SK-N-SH (cell line): ENCODE data around the gene PCIF1. TPM values are rescaled to one million over a fixed set of nuclear protein-coding genes. Genes with fewer than 3 reads are reported as not detected.

Experiments
- CTCF ChIA-PET: fragments of 300-600, 350-600 bp; formaldehyde crosslinking; extraction: SDS; loops from one replicate; lab custom pipeline; 2021; lab: Yijun Ruan, JAX
- POLR2A ChIA-PET: fragments of 350-600 bp; sonication (Branson Sonifier 250); formaldehyde crosslinking; extraction: SDS; loops from one replicate; lab custom pipeline; 2020; ENCODE audit warnings: antibody characterized with exemption, inconsistent platforms; lab: Yijun Ruan, JAX
- DNase-seq: peaks from one replicate; pipeline ENCODE4 v3.0.0; 2012
- H2AFZ ChIP-seq: fragments of 200-600 bp; sonication (generic); 2 replicates; pipeline ENCODE4 v1.8.1; 2016; ENCODE audit warnings: antibody characterized with exemption, mild to moderate bottlenecking, low read depth
- H3F3A ChIP-seq: fragments of 200-600 bp; sonication (generic); replicated peaks from 2 replicates; pipeline ENCODE3; 2016; ENCODE audit warnings: antibody characterized with exemption, mild to moderate bottlenecking; ENCODE audit not compliant: insufficient read depth
- H3K27ac ChIP-seq, 2 experiments: fragments of 200-500 bp in 1 of 2; fragments of 200-600 bp in 1 of 2; sonication (Bioruptor generic) in 1 of 2; sonication (generic), shearing (Covaris generic) in 1 of 2; 2 replicates each; pipeline versions ENCODE4 v1.5.1 to v1.6.1; 2014 to 2016; ENCODE audit warnings: low read depth in 2 of 2, inconsistent platforms in 1 of 2, low read length in 1 of 2, mild to moderate bottlenecking in 1 of 2, mixed read lengths in 1 of 2
- H3K27me3 ChIP-seq: fragments of 200-600 bp; sonication (generic), shearing (Covaris generic); 2 replicates; pipeline ENCODE4 v1.6.1; 2016; ENCODE audit warnings: mixed run types; ENCODE audit not compliant: insufficient read depth
- H3K36me3 ChIP-seq, 2 experiments: fragments of 200-500 bp in 1 of 2; fragments of 200-600 bp in 1 of 2; sonication (Bioruptor generic) in 1 of 2; sonication (generic) in 1 of 2; replicated peaks in 1 of 2; 2 replicates each; pipeline versions ENCODE3 to v1.5.1; 2014 to 2016; ENCODE audit warnings: low read length in 1 of 2, mild to moderate bottlenecking in 1 of 2; ENCODE audit not compliant: insufficient read depth in 2 of 2, control insufficient read depth in 1 of 2
- H3K4me1 ChIP-seq, 2 experiments: fragments of 200-500 bp in 1 of 2; fragments of 200-600 bp in 1 of 2; sonication (Bioruptor generic) in 1 of 2; sonication (generic), shearing (Covaris generic) in 1 of 2; 2 replicates each; pipeline versions ENCODE4 v1.5.1 to v1.6.1; 2014 to 2016; ENCODE audit warnings: low read depth in 1 of 2, low read length in 1 of 2, mixed run types in 1 of 2; ENCODE audit not compliant: insufficient read depth in 2 of 2, control insufficient read depth in 1 of 2
- H3K4me2 ChIP-seq: fragments of 200-600 bp; sonication (generic), shearing (Covaris generic); 2 replicates; pipeline ENCODE4 v1.6.1; 2017; ENCODE audit warnings: mixed run types
- H3K4me3 ChIP-seq, 2 experiments: fragments of 200-500 bp in 1 of 2; fragments of 200-600 bp in 1 of 2; sonication (Bioruptor generic) in 1 of 2; sonication (generic), shearing (Covaris generic) in 1 of 2; 2 replicates each; pipeline versions ENCODE4 v1.5.1 to v1.8.1; 2014 to 2016; ENCODE audit warnings: low read depth in 2 of 2, inconsistent platforms in 1 of 2, low read length in 1 of 2, mild to moderate bottlenecking in 1 of 2, mixed read lengths in 1 of 2, moderate library complexity in 1 of 2
- H3K79me2 ChIP-seq: fragments of 200-600 bp; sonication (generic); 2 replicates; pipeline ENCODE4 v1.8.1; 2017; ENCODE audit warnings: mild to moderate bottlenecking; ENCODE audit not compliant: insufficient read depth
- H3K9ac ChIP-seq: fragments of 200-600 bp; sonication (generic); 2 replicates; pipeline ENCODE4 v1.6.1; 2017; ENCODE audit warnings: mixed run types
- H3K9me2 ChIP-seq: fragments of 200-600 bp; sonication (generic); 2 replicates; pipeline ENCODE4 v1.6.1; 2017; ENCODE audit warnings: mixed run types
- H3K9me3 ChIP-seq: fragments of 200-600 bp; sonication (generic); 2 replicates; pipeline ENCODE4 v1.6.1; 2017; ENCODE audit warnings: mixed run types, mild to moderate bottlenecking, moderate library complexity
- H4K20me1 ChIP-seq: fragments of 200-600 bp; sonication (generic); 2 replicates; pipeline ENCODE4 v1.6.1; 2017; ENCODE audit warnings: mild to moderate bottlenecking, mixed run types; ENCODE audit not compliant: insufficient read depth
- CHD2 ChIP-seq: fragments of 150-350 bp; IDR thresholded peaks from 2 replicates; pipeline ENCODE4 v1.6.1; 2018; ENCODE audit warnings: low read length; ENCODE audit not compliant: partially characterized antibody
- EP300 ChIP-seq, 2 experiments: IDR thresholded peaks; 2 replicates each; pipeline versions ENCODE4 v1.4.0 to v1.6.1; 2012; ENCODE audit warnings: borderline replicate concordance in 1 of 2, low read depth in 1 of 2, low read length in 1 of 2
- GABPA ChIP-seq: IDR thresholded peaks from 2 replicates; pipeline ENCODE4 v1.4.0; 2012; ENCODE audit warnings: low read depth, mild to moderate bottlenecking
- GATA2 ChIP-seq: sonication (generic); formaldehyde crosslinking; IDR thresholded peaks from 2 replicates; pipeline ENCODE4 v1.5.0; 2020; ENCODE audit warnings: mild to moderate bottlenecking, missing genetic modification reagents
- MXI1 ChIP-seq: IDR thresholded peaks from 2 replicates; pipeline ENCODE4 v1.6.1; 2012; ENCODE audit warnings: mild to moderate bottlenecking, low read depth, low read length, improper control_type of control experiment
- NRF1 ChIP-seq: IDR thresholded peaks from 2 replicates; pipeline ENCODE4 v1.6.1; 2012; ENCODE audit warnings: low read depth, mild to moderate bottlenecking, low read length
- POLR2AphosphoS5 ChIP-seq: IDR thresholded peaks from 2 replicates; pipeline ENCODE4 v1.6.1; 2012; ENCODE audit warnings: low read depth, low read length
- REST ChIP-seq: IDR thresholded peaks from 2 replicates; pipeline ENCODE4 v1.6.1; 2012; ENCODE audit warnings: mild to moderate bottlenecking, low read depth, low read length, moderate library complexity
- RFX5 ChIP-seq: IDR thresholded peaks from 2 replicates; pipeline ENCODE4 v1.6.1; 2012; ENCODE audit warnings: mild to moderate bottlenecking, improper control_type of control experiment, low read length
- SIN3A ChIP-seq: IDR thresholded peaks from 2 replicates; pipeline ENCODE4 v1.6.1; 2012; ENCODE audit warnings: low read depth, mild to moderate bottlenecking, low read length, moderate library complexity, borderline replicate concordance
- SMC3 ChIP-seq: IDR thresholded peaks from 2 replicates; pipeline ENCODE4 v1.6.1; 2012; ENCODE audit warnings: low read depth, low read length, improper control_type of control experiment
- USF2 ChIP-seq: fragments of 150-350 bp; IDR thresholded peaks from 2 replicates; pipeline ENCODE4 v1.6.1; 2017; ENCODE audit warnings: antibody characterized with exemption, low read length, low read depth, borderline replicate concordance
- YY1 ChIP-seq: IDR thresholded peaks from 2 replicates; pipeline ENCODE4 v1.4.0; 2012; ENCODE audit warnings: low read depth, mild to moderate bottlenecking
- WGBS: methylation state at CpG from one replicate; pipeline ENCODE4 v1.1.6; 2017; ENCODE audit warnings: low lambda C conversion rate; 5-methylcytosine and 5-hydroxymethylcytosine counted together
- polyA plus RNA-seq, 3 experiments: library from polyadenylated mRNA; depleted of rRNA; stranded (reverse); fragments of >200 nt; gene quantifications; 2 replicates each; pipeline ENCODE4 v1.2.3, GENCODE V29; 2012
- TF ChIP-seq, protein P1 (sequence below): IDR thresholded peaks from 2 replicates; pipeline ENCODE4 v1.4.0; 2012; ENCODE audit warnings: low read depth, borderline replicate concordance
- TF ChIP-seq, protein P2 (sequence below): IDR thresholded peaks from 2 replicates; pipeline ENCODE4; 2012

PCIF1 gene
- polyA plus RNA-seq, 1 of the 3 experiments (the other 2 are of a cell fraction) = 23.1 TPM

GRCh38 chr20:45971675-45972499 lies 37.4 kb downstream of the PCIF1 start, which contains the start of gene ZNF335 (continued):
- TF ChIP-seq REST (0 out of 2 replicates have a peak, but pooled peaks have one; percentile 37), YY1 (peak; percentile 75), NRF1 (peak; percentile 45; the same call in 1 of the 2 replicates), CHD2 (peak; percentile 96), MXI1 (no peak), RFX5 (no peak), SIN3A (peak; percentile 40; the same call in 1 of the 2 replicates), GATA2 (no peak), GABPA (peak; percentile 72), USF2 (no peak)
- TF ChIP-seq, protein P1, sequence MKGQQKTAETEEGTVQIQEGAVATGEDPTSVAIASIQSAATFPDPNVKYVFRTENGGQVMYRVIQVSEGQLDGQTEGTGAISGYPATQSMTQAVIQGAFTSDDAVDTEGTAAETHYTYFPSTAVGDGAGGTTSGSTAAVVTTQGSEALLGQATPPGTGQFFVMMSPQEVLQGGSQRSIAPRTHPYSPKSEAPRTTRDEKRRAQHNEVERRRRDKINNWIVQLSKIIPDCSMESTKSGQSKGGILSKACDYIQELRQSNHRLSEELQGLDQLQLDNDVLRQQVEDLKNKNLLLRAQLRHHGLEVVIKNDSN = 0 out of 2 replicates have a peak, but pooled peaks have one; percentile 12
- TF ChIP-seq, all 33 proteins: peak for 17

DNA sequence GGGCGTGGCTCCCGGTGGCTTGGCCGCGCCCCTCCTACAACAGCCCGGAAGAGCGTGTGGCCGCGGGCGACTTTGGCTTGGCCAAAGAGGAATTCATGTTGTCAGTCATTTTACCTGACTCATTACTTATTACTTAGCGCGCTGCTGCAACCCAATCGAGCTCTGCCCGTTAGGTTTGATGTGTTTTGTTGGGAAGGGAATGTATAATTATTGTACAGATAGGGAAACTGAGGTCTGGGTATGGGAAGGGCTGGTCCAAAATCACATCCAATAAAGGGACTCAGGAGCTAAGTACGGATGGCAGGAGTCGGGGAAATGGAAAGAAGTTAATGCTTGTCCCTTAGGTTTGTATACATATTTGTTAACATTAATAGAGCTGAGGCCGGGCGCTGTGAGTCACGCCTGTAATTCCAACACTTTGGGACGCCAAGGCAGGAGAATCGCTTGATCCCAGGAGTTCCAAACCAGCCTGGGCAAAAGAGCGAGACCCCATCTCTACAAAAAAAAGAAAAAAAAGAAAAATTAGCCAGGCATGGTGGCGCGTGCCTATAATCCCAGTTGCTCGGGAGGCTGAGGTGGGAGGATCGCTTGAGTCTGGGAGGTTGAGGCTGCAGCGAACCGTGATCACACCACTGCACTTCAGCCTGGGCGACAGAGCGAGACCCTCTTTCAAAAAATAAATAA lies 38.2 kb downstream of the PCIF1 start:
- Histone ChIP-seq H4K20me1 (no peaks in the 10 kb centered on the region), H3K27ac (peak overlapping the region; percentile 99 to 100; a peak in 3 of 4 replicates), H3K79me2 (peaks cover 32% of the 10 kb centered on the region), H3K36me3 (peaks cover 6 to 15% of the 10 kb centered on the region in 2 experiments), H3K9me3 (no peaks in the 10 kb centered on the region), H3K9me2 (no peaks in the 10 kb centered on the region), H2AFZ (peak overlapping the region; percentile 96), H3K9ac (peak overlapping the region; percentile 100; the same call in 1 of the 2 replicates), H3K4me3 (peak overlapping the region; percentile 74 to 89), H3K27me3 (no peaks in the 10 kb centered on the region), H3K4me1 (peaks cover 9 to 16% of the 10 kb centered on the region in 2 experiments; a peak in 2 of 4 replicates), H3K4me2 (peak overlapping the region; percentile 97), H3F3A (peaks cover 12% of the 10 kb centered on the region)
- ChIA-PET CTCF (interaction anchor here (0.7 to 8.7 kb wide), 6 partner anchors 10 to 386 kb away, joined by 3 to 60 read pairs (median 3); no protein-coding TSS in a partner anchor), POLR2A (no interaction called here)
- WGBS = 62% methylated on average over 20 of the region's 29 CpGs
- DNase-seq = no peak
- TF ChIP-seq, protein P2, sequence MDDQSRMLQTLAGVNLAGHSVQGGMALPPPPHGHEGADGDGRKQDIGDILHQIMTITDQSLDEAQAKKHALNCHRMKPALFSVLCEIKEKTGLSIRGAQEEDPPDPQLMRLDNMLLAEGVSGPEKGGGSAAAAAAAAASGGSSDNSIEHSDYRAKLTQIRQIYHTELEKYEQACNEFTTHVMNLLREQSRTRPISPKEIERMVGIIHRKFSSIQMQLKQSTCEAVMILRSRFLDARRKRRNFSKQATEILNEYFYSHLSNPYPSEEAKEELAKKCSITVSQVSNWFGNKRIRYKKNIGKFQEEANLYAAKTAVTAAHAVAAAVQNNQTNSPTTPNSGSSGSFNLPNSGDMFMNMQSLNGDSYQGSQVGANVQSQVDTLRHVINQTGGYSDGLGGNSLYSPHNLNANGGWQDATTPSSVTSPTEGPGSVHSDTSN = 0 out of 2 replicates have a peak, but pooled peaks have one; percentile 16
- TF ChIP-seq POLR2AphosphoS5 (peak; percentile 50), REST (no peak), NRF1 (no peak), SMC3 (no peak), EP300 (IDR thresholded peaks at IDR 0.05; ENCODE audit: borderline replicate concordance in 1 of 2, low read depth in 1 of 2, low read length in 1 of 2) (no peak), SIN3A (0 out of 2 replicates have a peak, but pooled peaks have one; percentile 5), USF2 (no peak)
